ENCODE measurements around the gene MALT1. TPM values are rescaled to one million over a fixed set of nuclear protein-coding genes. Genes with fewer than 3 reads are reported as not detected.

The MALT1 gene
- polyA plus RNA-seq, 1 donor from 2014 or later: 40.5 TPM

GRCh38 chr18:58730618-58731017, 59.4 kb downstream of the MALT1 start:
- H3K9me2 ChIP-seq (ENCODE audit: insufficient read depth, low read length): no peaks in the 10 kb centered on the region
- no peak overlapping the region for H3K4me2 ChIP-seq (ENCODE audit: low read length)
- H2AFZ ChIP-seq (ENCODE audit: low read depth, low read length): no peak overlapping the region
- H3K9ac ChIP-seq (ENCODE audit: low read length): no peak overlapping the region
- H3K79me2 ChIP-seq (replicated peaks; ENCODE audit: insufficient read depth, low read length): no peaks in the 10 kb centered on the region
- no peaks in the 10 kb centered on the region for H3F3A ChIP-seq (ENCODE audit: insufficient read depth, low read length, poor library complexity, severe bottlenecking)
- no peaks in the 10 kb centered on the region for H3K27me3 ChIP-seq (ENCODE audit: insufficient read depth, low read depth, low read length)
- TF ChIP-seq, protein P1, sequence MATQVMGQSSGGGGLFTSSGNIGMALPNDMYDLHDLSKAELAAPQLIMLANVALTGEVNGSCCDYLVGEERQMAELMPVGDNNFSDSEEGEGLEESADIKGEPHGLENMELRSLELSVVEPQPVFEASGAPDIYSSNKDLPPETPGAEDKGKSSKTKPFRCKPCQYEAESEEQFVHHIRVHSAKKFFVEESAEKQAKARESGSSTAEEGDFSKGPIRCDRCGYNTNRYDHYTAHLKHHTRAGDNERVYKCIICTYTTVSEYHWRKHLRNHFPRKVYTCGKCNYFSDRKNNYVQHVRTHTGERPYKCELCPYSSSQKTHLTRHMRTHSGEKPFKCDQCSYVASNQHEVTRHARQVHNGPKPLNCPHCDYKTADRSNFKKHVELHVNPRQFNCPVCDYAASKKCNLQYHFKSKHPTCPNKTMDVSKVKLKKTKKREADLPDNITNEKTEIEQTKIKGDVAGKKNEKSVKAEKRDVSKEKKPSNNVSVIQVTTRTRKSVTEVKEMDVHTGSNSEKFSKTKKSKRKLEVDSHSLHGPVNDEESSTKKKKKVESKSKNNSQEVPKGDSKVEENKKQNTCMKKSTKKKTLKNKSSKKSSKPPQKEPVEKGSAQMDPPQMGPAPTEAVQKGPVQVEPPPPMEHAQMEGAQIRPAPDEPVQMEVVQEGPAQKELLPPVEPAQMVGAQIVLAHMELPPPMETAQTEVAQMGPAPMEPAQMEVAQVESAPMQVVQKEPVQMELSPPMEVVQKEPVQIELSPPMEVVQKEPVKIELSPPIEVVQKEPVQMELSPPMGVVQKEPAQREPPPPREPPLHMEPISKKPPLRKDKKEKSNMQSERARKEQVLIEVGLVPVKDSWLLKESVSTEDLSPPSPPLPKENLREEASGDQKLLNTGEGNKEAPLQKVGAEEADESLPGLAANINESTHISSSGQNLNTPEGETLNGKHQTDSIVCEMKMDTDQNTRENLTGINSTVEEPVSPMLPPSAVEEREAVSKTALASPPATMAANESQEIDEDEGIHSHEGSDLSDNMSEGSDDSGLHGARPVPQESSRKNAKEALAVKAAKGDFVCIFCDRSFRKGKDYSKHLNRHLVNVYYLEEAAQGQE (IDR thresholded peaks at IDR 0.05; ENCODE audit: borderline replicate concordance): no peak
- TF ChIP-seq CTCF (IDR thresholded peaks at IDR 0.05; ENCODE audit: poor library complexity, severe bottlenecking): no peak
- no peaks in the 10 kb centered on the region for H4K20me1 ChIP-seq (ENCODE audit: insufficient read depth)
- H3K9me3 ChIP-seq (ENCODE audit: low read length): no peaks in the 10 kb centered on the region
- H3K27ac ChIP-seq (ENCODE audit: low read length): no peak overlapping the region
- H3K4me3 ChIP-seq (ENCODE audit: low read length): no peak overlapping the region
- peaks cover 10% of the 10 kb centered on the region for H3K36me3 ChIP-seq (ENCODE audit: insufficient read depth, low read length)

GRCh38 chr18:58732471-58732870, 61.2 kb downstream of the MALT1 start:
- no peaks in the 10 kb centered on the region for H4K20me1 ChIP-seq (ENCODE audit: insufficient read depth)
- no peaks in the 10 kb centered on the region for H3K27me3 ChIP-seq (ENCODE audit: insufficient read depth, low read depth, low read length)
- H3K9me2 ChIP-seq (ENCODE audit: insufficient read depth, low read length): no peaks in the 10 kb centered on the region
- H2AFZ ChIP-seq (ENCODE audit: low read depth, low read length): no peak overlapping the region
- H3F3A ChIP-seq (ENCODE audit: insufficient read depth, low read length, poor library complexity, severe bottlenecking): no peaks in the 10 kb centered on the region
- H3K4me3 ChIP-seq (ENCODE audit: low read length): no peak overlapping the region
- no peak overlapping the region for H3K27ac ChIP-seq (ENCODE audit: low read length)
- no peaks in the 10 kb centered on the region for H3K79me2 ChIP-seq (replicated peaks; ENCODE audit: insufficient read depth, low read length)
- TF ChIP-seq MXI1 (conservative IDR thresholded peaks at IDR 0.05; ENCODE audit: poor library complexity, severe bottlenecking) (no peak), RAD21 (conservative IDR thresholded peaks at IDR 0.05) (no peak), POLR2AphosphoS5 (IDR thresholded peaks at IDR 0.05) (no peak), TAF1 (IDR thresholded peaks at IDR 0.05; ENCODE audit: low read depth) (no peak), SMC3 (conservative IDR thresholded peaks at IDR 0.05; ENCODE audit: poor library complexity) (no peak), EZH2 (IDR thresholded peaks at IDR 0.05; ENCODE audit: borderline replicate concordance, insufficient read depth, low read length, poor library complexity, severe bottlenecking) (no peak), EP300 (conservative IDR thresholded peaks at IDR 0.05; ENCODE audit: poor library complexity, severe bottlenecking) (no peak), CTCF (IDR thresholded peaks at IDR 0.05; ENCODE audit: poor library complexity, severe bottlenecking) (no peak)
- TF ChIP-seq, protein P1 (IDR thresholded peaks at IDR 0.05; ENCODE audit: borderline replicate concordance): no peak
- H3K9ac ChIP-seq (ENCODE audit: low read length): no peak overlapping the region
- peaks cover 10% of the 10 kb centered on the region for H3K36me3 ChIP-seq (ENCODE audit: insufficient read depth, low read length)
- H3K9me3 ChIP-seq (ENCODE audit: low read length): no peaks in the 10 kb centered on the region
- H3K4me2 ChIP-seq (ENCODE audit: low read length): no peak overlapping the region
